Measurements from ENCODE around the gene WNT4. TPM values are rescaled to one million over a fixed set of nuclear protein-coding genes. Genes with fewer than 3 reads are reported as not detected.

The WNT4 gene
- polyA plus RNA-seq, 3 donors: not detected

- Mint-ChIP-seq H3K4me3 (no peak overlapping the region), H3K27me3 (ENCODE audit: low read depth in 3 of 3) (no peaks in the 10 kb centered on the region), H3K36me3 (peaks cover 52 to 83% of the 10 kb centered on the region in 2 donors), H3K4me1 (peaks cover 7% of the 10 kb centered on the region), H3K27ac (peak overlapping the region in 2 of 7 donors; percentile 20 to 33), H3K9me3 (no peaks in the 10 kb centered on the region)
- DNase-seq: no peak
- peaks cover 30% of the 10 kb centered on the region for H3K79me2 ChIP-seq (ENCODE audit: insufficient read depth, low read length)
- WGBS (ENCODE audit: insufficient coverage): 93% methylated on average over 2 of the region's 3 CpGs
- H3K27me3 ChIP-seq (ENCODE audit: control insufficient read depth in 2 of 2, insufficient read depth in 2 of 2, low read length in 2 of 2): no peaks in the 10 kb centered on the region
- H3K4me3 ChIP-seq (replicated peaks in 1 of 3; ENCODE audit: low read depth in 2 of 3, low read length in 3 of 3): no peak overlapping the region
- H3K4me2 ChIP-seq (replicated peaks; ENCODE audit: extremely low read depth, low read length, poor library complexity, severe bottlenecking): no peak overlapping the region
- H4K20me1 ChIP-seq (ENCODE audit: insufficient read depth, low read length): peaks cover 100% of the 10 kb centered on the region
- H3K4me1 ChIP-seq (ENCODE audit: control insufficient read depth in 1 of 2, insufficient read depth in 2 of 2, low read length in 2 of 2): no peaks in the 10 kb centered on the region
- H2AFZ ChIP-seq (ENCODE audit: insufficient read depth, low read depth, low read length, poor library complexity, severe bottlenecking): no peak overlapping the region
- peaks cover 47 to 99% of the 10 kb centered on the region in 2 donors for H3K36me3 ChIP-seq (replicated peaks in 1 of 2; ENCODE audit: control insufficient read depth in 1 of 2, insufficient read depth in 2 of 2, low read length in 2 of 2)
- H3K27ac ChIP-seq (ENCODE audit: low read depth in 1 of 2, low read length in 2 of 2): no peak overlapping the region
- no peak for TF ChIP-seq CTCF (IDR thresholded peaks at IDR 0.05)
- intact Hi-C loops (cut with micrococcal nuclease): no loop called here
- no peaks in the 10 kb centered on the region for H3K9me3 ChIP-seq (replicated peaks in 1 of 2; ENCODE audit: control insufficient read depth in 1 of 2, insufficient read depth in 1 of 2, low read length in 2 of 2)
- H3K9ac ChIP-seq (ENCODE audit: insufficient read depth, low read length, poor library complexity, severe bottlenecking): no peak overlapping the region
Observed at GRCh38 chr1:22112554-22112953, 30.3 kb downstream of the WNT4 start.

- WGBS (ENCODE audit: insufficient coverage): 96% methylated on average over 3 of the region's 3 CpGs
- H3K27me3 Mint-ChIP-seq (ENCODE audit: low read depth in 3 of 3): no peaks in the 10 kb centered on the region
- Histone ChIP-seq H3K4me2 (replicated peaks; ENCODE audit: extremely low read depth, low read length, poor library complexity, severe bottlenecking) (no peak overlapping the region), H3K4me1 (ENCODE audit: control insufficient read depth in 1 of 2, insufficient read depth in 2 of 2, low read length in 2 of 2) (no peaks in the 10 kb centered on the region), H3K4me3 (replicated peaks in 1 of 3; ENCODE audit: low read depth in 2 of 3, low read length in 3 of 3) (no peak overlapping the region), H3K9ac (ENCODE audit: insufficient read depth, low read length, poor library complexity, severe bottlenecking) (no peak overlapping the region), H4K20me1 (ENCODE audit: insufficient read depth, low read length) (peaks cover 100% of the 10 kb centered on the region), H2AFZ (ENCODE audit: insufficient read depth, low read depth, low read length, poor library complexity, severe bottlenecking) (no peak overlapping the region), H3K9me3 (replicated peaks in 1 of 2; ENCODE audit: control insufficient read depth in 1 of 2, insufficient read depth in 1 of 2, low read length in 2 of 2) (no peaks in the 10 kb centered on the region), H3K27me3 (ENCODE audit: control insufficient read depth in 2 of 2, insufficient read depth in 2 of 2, low read length in 2 of 2) (no peaks in the 10 kb centered on the region), H3K27ac (ENCODE audit: low read depth in 1 of 2, low read length in 2 of 2) (no peak overlapping the region), H3K79me2 (ENCODE audit: insufficient read depth, low read length) (peaks cover 38% of the 10 kb centered on the region), H3K36me3 (replicated peaks in 1 of 2; ENCODE audit: control insufficient read depth in 1 of 2, insufficient read depth in 2 of 2, low read length in 2 of 2) (peaks cover 47 to 98% of the 10 kb centered on the region in 2 donors)
- no peak for TF ChIP-seq CTCF (IDR thresholded peaks at IDR 0.05)
- H3K36me3 Mint-ChIP-seq: peaks cover 54 to 87% of the 10 kb centered on the region in 2 donors
- no peak overlapping the region for H3K4me3 Mint-ChIP-seq
- peaks cover 7% of the 10 kb centered on the region for H3K4me1 Mint-ChIP-seq
- peak overlapping the region in 1 of 7 donors; percentile 57 for H3K27ac Mint-ChIP-seq
- no peaks in the 10 kb centered on the region for H3K9me3 Mint-ChIP-seq
- intact Hi-C loops (cut with micrococcal nuclease): no loop called here
- no peak for DNase-seq
Observed at GRCh38 chr1:22111620-22112019, 31.3 kb downstream of the WNT4 start.
